GM21619 (cell line): ENCODE results near the gene PFKFB2.
A peak's percentile ranks its signal among the peaks of the same experiment; 100 is the strongest.

Experiments used
- ATAC-seq: cut with Tn5 transposase; IDR thresholded peaks from one replicate; pipeline ENCODE4 v1.9.1; 2021; ENCODE audit not compliant: unreplicated experiment

The PFKFB2 gene

DNA sequence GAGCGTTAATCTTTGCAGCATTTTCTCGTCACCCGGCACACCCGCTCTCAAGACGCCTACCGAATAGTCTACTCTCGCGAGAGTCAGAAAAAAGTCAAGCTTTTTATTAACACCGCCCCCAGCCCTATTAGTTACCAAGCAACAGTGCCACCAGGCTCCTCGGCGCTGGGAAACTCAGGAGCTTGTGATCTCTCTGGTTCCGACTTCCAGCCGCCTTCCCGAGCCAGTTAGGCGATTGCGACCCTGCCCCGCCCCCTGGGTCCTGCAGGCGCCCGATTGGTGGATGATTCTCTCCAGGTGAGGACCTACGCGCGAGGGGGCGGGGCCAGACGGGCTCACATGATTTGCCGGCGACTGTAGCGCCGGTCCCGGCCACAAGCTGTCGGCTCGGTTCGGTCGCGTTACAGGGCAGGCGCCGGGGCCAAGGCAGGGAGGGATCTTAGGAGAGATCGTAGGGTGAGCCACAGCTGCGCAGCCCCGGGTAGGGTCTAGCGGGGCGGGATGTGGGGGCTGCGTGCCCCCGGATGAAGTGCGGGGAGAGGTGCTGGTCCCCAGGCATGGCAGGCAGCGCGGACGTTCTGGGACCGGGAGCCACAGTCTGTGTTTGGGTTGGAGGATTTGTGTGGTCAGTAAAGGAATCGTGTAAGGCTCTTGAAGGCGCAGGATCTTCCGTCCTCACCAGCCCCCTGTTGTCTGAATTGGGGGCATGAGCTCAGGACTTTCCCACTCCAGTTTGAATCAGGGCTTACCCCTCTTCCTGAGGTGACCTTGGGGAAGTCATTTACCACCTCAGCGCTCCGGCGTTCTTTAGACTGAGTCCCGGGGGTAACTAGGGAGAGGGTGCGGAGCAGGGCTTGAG, at the start of gene PFKFB2:
PFKFB2 (plus strand) TSS at position 365 of the 859 bp plus-strand sequence. CDS start 1,443 bp downstream, outside the sequence.
- peak; percentile 74 for ATAC-seq

DNA sequence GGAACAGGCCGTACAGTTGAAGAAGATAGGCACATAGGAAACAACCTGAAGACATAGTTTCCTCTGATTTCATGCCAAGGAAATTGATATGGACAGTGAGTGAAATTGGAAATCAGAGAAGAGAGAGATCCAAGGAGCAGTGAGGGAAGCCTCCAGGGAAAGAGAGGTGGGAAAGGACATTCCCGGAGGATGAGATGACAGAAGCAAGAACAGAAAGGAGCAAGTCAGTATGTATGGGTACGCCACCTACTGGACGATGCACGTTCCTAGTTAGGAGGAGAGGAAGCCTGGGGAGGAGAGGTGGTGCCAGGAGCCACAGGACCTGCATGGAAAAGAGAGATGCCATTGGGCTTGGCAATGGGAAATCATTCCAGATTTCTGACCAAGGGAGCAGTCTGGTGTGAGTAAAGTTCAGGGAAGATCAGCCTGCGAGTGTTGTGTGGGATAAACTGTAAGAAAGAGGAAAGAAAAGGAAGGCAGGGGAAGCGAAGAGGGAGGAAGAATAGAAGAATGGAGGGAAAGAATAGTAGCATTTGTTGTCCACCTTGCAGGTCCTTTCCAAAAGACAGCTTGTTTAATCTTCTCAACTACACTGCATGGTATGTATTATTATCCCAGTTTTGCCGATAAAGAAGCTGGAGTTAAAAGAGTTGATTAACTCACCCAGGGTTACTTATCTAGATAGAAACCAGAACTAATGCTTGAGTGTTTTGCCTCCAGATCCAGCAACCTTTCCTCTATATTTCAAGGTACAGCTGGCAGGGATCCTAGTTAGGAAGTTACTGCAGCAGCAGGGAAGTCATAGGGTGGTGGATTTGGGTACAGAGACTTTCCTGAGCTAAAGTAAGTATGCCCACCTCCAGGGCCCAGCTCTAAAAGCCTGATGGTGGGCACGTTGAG, 47.9 kb upstream of the PFKFB2 start:
- no peak for ATAC-seq

DNA sequence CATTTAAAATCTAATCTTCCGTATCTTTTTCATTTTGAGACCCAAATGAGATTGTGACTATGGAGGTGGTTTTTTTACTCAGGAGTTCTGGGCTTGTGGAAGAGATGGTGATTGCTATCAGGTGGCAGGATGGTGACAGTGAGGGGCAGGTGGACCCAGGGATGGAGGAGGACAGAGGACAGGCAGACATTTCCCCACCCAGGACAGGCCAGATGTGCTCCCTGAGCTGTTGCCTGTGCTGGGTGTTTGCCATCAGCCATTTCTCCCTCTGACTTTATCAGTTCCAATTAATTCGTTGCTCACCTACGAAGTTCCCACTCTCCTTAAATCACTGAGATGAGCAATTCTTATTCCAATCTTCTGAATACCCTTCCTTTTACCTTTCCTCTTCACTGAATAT, 47.0 kb upstream of the PFKFB2 start:
- no peak for ATAC-seq

DNA sequence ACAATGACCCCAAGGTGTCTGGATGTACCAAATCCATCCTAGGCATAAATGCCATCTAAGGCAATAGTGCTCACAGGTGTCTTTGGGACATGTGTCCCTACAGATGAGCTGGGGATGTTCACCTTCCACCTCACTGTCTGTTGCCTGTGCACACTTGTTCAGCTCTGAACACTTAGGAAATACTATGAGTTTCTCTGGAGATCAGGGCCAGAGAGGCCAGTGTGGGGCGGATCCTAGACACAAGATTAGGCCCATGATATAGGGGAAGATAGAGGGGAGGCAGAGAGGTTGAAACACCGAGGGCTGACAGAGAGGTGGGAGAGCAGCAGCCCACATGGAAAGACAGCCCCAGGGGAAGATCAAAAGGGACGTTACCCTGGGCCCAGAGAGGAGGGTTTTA, 46.2 kb upstream of the PFKFB2 start:
- ATAC-seq, result no peak

DNA sequence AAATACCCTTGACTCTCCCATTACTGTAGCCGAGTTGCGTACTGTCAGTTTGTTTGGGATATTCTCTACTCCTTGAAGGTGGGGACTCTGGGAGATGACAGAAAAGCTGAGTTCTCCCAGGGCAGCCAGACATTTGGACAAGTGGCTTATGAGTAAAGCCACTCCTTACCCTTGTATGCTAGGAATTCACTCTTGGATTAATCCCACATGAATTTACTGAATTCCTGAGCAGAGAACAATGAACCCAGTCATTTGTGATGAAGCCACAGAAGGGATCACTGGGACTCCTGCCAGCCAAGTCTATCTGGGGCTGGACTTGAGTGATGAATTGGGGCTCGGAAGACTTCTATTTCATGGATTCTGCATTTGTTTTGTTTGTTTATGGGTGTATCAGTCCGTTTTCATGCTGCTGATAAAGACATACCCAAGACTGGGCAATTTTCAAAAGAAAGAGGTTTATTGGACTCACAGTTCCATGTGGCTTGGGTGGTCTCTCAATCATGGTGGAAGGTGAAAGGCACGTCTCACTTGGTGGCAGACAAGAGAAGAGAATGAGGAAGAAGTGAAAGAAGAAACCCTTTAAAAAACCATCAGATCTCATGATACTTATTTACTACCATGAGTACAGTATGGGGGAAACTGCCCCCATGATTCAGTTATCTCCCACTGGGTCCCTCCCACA, 45.6 kb upstream of the PFKFB2 start:
- no peak for ATAC-seq

DNA sequence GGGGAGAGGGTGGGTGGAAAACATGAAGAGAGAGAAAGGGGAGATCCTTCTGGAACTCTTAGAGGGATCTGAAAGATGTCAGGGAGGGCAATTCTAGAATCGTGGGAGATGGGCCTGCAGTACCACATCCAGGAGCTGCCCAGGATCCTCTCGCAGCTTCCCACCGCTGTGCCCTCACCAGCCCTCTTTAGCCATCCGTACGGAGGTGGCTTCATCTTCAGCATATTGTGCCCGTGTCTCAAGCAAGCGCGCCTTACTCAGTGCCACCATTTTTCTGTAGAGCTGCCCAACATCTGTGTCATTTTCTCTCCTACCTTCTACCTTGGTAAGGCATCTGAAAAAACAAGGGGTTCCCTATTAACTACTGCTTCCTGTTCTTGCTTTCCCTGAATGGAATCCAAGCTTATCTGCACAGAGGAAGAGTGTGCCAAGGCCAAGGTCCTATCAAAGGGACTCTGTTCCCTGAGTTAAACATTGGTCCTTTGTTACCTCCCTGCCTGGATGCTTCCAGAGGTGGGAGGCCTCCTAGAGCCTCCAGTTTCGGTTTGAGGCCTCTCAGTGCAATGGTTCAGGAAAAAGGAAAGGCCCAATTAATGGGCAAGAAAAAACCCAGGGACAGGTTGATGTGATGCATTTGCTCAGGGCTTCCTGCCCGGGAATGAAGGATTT, 43.8 kb upstream of the PFKFB2 start:
- ATAC-seq, result no peak

DNA sequence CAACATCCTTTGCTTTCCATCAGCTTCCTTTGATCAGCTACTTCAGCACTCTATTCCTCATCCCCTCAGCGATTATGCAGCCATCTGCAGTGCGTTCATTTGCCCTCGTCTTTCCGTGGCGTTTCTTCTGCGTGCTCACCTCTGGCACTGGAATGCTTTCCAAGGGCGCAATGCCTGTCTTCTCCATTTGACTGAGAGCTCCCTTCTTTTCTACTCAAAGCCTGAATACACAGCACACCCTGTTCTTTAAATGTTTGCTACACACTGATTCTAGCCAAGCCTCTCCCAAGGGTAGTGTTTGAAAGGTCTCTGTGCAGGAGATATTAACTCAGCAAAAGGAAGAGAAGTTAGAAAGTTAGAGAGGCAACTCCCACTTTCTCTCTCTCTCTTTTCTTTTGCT, 43.1 kb upstream of the PFKFB2 start:
- no peak for ATAC-seq

DNA sequence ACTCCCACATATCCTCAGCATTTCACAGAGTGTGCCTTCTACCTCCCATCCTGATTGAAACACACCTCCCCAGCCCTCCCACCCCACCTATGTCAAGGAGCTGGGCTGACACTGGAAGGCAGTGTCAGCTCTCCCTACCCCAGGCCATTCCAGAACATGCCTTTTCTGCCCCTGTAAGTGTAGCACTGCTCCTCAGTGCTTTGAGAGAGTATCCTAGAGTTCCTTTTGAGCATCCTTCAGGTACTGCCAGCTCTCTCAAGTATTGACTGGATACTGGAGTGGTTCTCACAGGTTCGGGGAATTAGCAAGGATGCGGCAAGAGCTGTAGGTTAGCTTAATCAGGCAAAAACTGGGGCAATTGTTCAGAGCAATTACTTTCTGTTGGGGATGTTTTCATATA, 42.3 kb upstream of the PFKFB2 start:
- ATAC-seq, result no peak

DNA sequence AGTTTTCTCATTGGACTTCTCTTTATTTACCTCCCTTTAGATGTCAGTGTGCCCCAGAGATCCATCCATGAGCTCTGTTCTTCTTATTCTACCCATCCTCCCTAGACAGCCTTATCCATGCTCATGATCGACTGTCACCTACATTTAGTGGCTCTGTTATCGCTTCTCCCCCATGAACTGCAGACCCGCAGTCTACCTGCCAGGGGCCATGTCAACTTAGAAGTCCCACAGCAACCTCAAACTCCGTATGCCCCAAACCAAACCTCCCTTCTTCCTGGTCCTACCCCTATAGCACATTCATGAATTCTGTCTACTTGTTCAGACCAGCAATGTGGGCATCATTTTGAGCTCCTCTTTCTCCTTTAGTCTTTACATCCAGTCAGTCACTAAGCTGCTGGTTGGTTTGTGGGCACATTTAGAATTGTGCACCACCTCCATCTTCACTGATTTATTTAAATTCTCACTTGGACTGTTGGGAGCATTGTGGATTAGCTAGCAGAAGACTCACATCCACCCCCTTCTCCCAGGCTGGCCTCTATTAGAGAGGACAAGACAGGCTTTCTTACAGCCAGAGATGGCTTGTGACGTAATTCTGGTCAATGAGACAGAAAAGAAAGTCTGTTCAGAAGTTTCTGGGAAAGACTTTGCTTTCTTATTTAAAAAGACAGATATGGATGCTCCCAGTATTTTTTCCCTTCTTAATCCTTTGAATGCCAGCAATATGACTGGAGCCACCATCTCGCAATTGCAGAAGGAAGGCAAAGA, 39.6 kb upstream of the PFKFB2 start:
- no peak for ATAC-seq

DNA sequence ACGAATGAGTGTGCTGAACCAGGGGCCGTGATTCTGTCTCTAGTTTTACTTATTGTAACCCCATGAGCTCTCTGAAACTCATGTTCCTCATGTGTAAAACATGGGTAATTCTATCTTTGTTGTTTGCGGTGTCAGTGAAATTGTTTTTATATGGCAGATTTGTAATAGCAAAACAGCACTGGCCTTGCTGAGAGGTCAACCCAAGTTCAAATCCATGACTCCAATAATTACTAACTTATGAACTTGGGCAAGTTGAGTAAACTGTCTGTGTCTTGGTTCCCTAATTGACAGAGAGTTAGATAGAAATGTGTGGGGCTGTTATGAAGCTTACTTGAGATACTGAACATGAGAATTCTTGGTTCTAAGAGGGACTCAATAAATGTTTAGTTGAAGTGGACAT, 38.3 kb upstream of the PFKFB2 start:
- no peak for ATAC-seq

DNA sequence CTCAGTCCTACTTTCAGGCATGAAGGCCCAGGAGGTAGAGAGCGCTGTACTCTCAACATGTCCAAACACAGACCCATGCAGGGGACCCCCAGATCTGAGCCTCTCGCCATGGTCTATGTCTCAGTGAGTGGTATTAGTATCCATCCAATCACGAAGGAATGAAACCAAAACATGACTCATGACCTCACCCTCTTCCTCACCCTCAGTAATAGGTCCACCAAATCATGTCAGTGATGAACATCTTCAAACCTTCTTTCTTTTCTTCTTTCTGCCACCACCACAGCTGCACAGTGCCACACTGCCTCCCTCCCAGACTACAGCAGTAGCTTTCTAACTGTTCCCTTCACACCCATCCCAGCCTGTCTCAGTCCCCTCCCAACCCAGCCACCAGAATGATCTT, 37.3 kb upstream of the PFKFB2 start:
- ATAC-seq, result no peak

DNA sequence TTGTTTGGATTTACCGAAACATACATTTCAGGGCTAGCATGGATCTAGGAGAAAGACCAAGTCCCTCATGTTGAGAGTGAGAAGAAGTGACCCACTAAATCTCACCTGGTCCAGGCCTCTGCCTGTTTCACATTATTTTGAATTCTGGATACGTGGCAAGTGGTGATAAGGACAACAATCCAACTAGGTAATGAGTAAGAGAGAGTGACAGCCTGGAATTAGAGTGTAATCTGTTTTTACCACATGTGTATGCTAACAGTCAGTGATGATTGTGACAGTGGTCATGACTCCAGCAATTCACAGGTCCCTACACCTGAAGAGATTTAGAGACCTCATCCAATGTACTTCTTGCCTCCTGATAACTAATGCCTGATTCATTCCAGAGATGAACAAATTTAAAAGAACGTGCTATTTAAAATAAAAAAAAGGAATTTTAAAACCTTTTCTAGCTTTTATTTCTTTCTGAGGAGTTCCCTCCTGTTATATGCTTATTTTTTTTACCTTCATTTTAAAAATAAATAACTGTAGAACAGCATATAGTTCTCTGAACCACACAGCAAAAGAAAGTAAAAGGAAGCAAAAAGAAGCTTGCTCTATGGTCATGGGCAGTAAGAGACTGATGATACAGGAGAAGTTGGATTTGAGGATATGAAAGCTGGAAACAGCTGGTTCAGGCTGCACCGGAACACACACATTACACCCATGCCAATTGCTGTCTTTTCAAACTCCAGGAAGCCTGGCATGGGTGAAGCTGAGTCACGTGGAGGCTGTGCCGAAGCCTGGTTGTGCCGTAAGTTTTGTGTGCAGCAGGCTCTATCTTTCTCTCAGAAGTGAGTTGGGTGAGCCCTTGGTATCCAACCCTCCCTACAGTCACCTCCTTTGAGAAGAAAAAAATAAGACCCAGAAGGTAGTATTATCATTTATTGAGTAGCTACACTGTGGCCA, 35.2 kb upstream of the PFKFB2 start:
- ATAC-seq, result no peak

DNA sequence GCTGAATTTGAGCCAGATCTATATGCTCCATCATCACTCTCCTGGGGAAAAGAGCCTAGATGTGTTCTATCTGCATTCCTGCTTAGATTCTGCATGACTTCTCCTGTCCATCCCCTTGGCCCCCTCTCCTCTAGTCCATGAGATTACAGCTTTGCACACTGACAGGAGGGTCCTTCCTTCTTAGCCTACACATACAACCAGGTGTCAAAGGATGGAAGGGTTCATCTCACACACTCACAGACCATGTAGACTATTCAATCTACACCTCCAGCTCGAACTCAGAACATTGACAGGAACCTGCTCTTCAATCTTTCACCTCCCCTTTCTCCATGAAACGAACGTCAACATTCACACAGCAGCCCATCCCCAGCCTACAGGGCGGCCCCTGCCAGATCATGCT, 34.4 kb upstream of the PFKFB2 start:
- ATAC-seq, result no peak

DNA sequence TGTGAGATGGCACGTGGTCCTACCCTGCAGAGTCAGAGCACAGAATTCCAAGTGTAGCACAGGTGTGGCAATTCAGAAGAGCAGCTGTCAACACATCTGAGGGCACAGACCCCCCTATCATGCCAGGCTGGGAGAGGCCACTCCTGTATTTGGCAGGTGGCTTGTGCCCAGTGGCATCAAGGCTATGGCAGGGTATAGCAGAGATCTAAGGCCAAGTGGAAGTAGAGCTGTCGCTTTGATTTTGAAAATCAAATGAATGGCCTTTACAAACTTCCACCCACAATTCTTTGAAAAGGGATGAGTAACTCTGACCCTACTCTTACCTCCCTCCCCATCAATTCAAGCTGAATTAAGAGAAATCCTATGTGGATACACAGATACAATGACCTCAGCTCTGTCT, 33.9 kb upstream of the PFKFB2 start:
- no peak for ATAC-seq

DNA sequence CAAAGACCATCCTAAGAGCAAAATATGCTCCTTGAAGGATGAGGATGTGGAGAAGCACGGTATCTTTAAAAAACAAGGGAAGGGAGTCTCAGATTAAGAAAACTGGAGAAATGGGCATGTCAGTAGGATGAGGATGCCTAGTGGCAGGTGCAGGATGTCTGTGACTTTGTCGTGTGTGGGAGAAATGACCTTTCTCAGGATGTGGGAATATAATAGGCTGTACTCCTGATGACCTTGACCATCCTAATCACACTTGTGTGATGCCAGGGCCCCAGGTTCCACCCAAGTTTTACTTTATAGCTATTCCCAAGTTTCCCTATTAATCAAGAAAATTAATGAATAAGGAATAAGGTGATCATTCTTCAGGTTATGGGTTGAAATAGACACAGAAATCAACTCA, 33.4 kb upstream of the PFKFB2 start:
- ATAC-seq, result no peak

DNA sequence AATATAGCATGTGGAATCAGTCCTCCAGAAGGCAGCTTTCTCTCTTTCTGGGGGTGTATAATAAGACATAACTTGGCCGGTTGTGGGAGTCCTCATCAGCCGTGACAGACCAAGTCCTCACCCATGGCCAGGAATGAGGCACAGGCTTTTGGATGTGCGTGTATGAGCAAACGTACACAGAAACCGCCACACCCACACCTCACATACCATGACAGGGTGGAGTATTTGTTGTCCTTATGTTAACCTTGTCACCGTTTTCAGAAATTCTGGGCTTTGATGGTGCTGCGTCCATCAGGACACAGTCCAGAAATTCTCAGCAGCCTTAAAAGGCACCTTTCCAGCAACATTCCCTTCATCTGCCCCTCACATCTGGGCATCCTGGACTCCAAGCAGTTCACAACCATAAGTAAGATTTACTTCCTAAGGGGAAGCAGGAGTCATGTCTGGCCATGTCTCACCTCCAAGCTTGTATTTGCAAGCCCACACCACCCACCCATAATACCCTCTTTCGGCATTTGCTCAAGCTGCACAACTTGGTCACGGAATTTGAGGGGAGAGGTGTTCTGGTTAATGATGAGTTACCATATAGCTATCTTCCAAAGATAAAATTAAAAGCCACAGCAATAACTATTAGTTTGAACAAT, 32.9 kb upstream of the PFKFB2 start:
- no peak for ATAC-seq

DNA sequence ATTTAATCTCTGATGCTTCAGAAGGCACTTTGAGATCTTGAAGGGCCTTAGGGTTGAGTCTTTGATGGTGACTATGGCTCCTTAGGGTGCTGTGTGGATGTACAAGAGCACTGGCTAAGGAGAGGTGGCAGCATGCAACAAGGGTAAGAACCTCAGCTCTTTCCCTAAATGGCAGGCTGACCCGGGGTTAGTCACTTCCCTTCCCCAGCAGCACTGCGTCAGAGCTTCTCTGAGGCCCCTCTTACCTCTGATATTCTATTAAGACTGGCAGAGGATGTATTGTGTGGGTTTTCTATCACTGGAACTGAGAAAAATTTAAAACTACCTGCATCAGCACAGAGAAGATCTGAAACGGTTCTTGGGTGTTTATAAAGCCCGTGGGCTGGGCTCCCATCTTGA, 32.4 kb upstream of the PFKFB2 start:
- no peak for ATAC-seq

DNA sequence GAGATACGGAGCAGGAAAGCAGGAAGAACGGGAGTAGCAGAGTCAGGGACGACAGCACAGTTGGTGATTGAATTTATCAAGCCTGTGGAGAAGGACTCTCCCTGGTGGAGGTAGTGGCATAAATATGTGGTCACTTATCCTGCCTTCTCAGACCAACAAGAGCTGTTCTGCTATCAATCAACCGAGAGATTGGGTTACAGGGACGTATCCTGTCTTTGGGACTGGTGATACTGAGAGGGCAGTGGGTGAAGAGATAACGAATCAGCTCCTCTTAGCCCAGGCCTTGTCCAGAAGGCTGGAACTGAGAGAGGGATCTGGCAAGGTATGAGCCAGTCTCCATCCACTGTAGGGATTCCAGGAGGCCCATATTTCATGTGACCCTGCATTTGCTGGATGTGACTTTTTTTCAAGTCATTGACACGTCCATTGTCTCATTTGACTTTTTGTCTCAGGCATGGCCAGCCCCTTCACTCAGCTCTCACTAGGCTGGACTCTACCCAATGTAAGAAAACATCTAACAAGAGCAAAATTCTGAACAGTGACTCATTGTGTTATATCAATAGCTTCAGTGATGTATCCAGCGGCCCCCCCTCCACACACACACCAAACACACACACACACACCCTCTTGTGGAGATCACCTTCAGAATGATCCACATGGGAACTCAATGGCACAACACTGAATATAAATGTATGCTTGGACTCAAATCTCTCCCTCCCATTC, 31.8 kb upstream of the PFKFB2 start:
- no peak for ATAC-seq
